HL-60 (cell line): ENCODE results near the gene CSMD2.

Source experiments
- DNase-seq, 2 experiments: peaks; one replicate each; pipeline ENCODE4 v3.0.0-alpha.2; 2010 to 2020; ENCODE audit warnings: low read depth in 1 of 2, low spot score in 1 of 2
- H3K27ac ChIP-seq: fragments of 250-450 bp; sonication (Bioruptor Pico); replicated peaks from 2 replicates; pipeline ENCODE4 v1.5.1; 2020; ENCODE audit warnings: mild to moderate bottlenecking, moderate library complexity
- H3K27me3 ChIP-seq: fragments of 250-450 bp; sonication (Bioruptor Pico); 2 replicates; pipeline ENCODE4 v1.5.1; 2021; ENCODE audit warnings: mild to moderate bottlenecking, moderate library complexity; ENCODE audit not compliant: insufficient read depth, poor library complexity, severe bottlenecking
- H3K4me3 ChIP-seq: replicated peaks from 2 replicates; pipeline ENCODE4 v1.5.1; 2011; ENCODE audit warnings: mild to moderate bottlenecking, control low read depth, low read length; ENCODE audit not compliant: insufficient read depth
- CTCF ChIP-seq: IDR thresholded peaks from one replicate; pipeline ENCODE4 v1.5.1; 2011; ENCODE audit warnings: low read length, control low read depth, inconsistent platforms; ENCODE audit not compliant: insufficient read depth
- GABPA ChIP-seq: IDR thresholded peaks from 2 replicates; pipeline ENCODE4 v1.6.1; 2012; ENCODE audit warnings: low read depth
- POLR2AphosphoS5 ChIP-seq: IDR thresholded peaks from 2 replicates; pipeline ENCODE4 v1.6.1; 2012; ENCODE audit warnings: low read depth
- REST ChIP-seq: IDR thresholded peaks from 2 replicates; pipeline ENCODE4 v1.6.1; 2012; ENCODE audit warnings: low read depth; ENCODE audit not compliant: insufficient replicate concordance
- SPI1 ChIP-seq: IDR thresholded peaks from 2 replicates; pipeline ENCODE4 v1.6.1; 2012; ENCODE audit warnings: low read depth, mild to moderate bottlenecking, borderline replicate concordance

CSMD2 gene

GRCh38 chr1:33993301-33993700 lies 171.7 kb downstream of the CSMD2 start:
- H3K27me3 ChIP-seq, result no peaks in the 10 kb centered on the region
- no peak for DNase-seq
- TF ChIP-seq GABPA (no peak), POLR2AphosphoS5 (no peak), CTCF (no peak), SPI1 (no peak), REST (no peak)

GRCh38 chr1:33990281-33990680 lies 174.7 kb downstream of the CSMD2 start:
- Histone ChIP-seq H3K4me3 (no peak overlapping the region), H3K27me3 (no peaks in the 10 kb centered on the region), H3K27ac (no peak overlapping the region)
- TF ChIP-seq REST, result no peak
- TF ChIP-seq SPI1, result no peak
- DNase-seq, result no peak

More at GRCh38 chr1:33993301-33993700, 171.7 kb downstream of the CSMD2 start:
- H3K4me3 ChIP-seq, result no peak overlapping the region
- no peak overlapping the region for H3K27ac ChIP-seq

- Histone ChIP-seq H3K4me3 (no peak overlapping the region), H3K27me3 (no peaks in the 10 kb centered on the region), H3K27ac (no peak overlapping the region)
- TF ChIP-seq SPI1, result no peak
- no peak for TF ChIP-seq POLR2AphosphoS5
- no peak for TF ChIP-seq CTCF
- no peak for TF ChIP-seq GABPA
- TF ChIP-seq REST, result no peak
- no peak for DNase-seq
Measured at GRCh38 chr1:33988161-33988560, 176.9 kb downstream of the CSMD2 start.
